Keratinocyte (primary cell): Measurements from ENCODE around the gene RNASE7. TPM values are rescaled to one million over a fixed set of nuclear protein-coding genes. Genes with fewer than 3 reads are reported as not detected.

Source experiments
- DNase-seq: peaks from one replicate; pipeline ENCODE4 v3.0.0-alpha.2; 2011; ENCODE audit warnings: low read depth, missing footprints, low spot score
- FAIRE-seq: peaks from 2 replicates; lab custom pipeline; 2011; peaks lifted over from hg19 to GRCh38; lab: Jason Lieb, UNC
- H2AFZ ChIP-seq: 2 replicates; pipeline ENCODE4 v1.6.0; 2012; ENCODE audit warnings: low read length, control low read depth, inconsistent platforms; ENCODE audit not compliant: control insufficient read depth
- H3K27ac ChIP-seq: 2 replicates; pipeline ENCODE4 v1.5.1; 2011; ENCODE audit warnings: low read length; ENCODE audit not compliant: control insufficient read depth, insufficient read depth
- H3K27me3 ChIP-seq: 3 replicates; pipeline ENCODE4 v1.6.0; 2011; ENCODE audit warnings: low read length; ENCODE audit not compliant: control insufficient read depth, insufficient read depth; ENCODE audit errors: extremely low read depth
- H3K36me3 ChIP-seq, 2 experiments: 2 replicates in 1 of 2; 3 replicates in 1 of 2; pipeline ENCODE4 v1.5.1; 2011; ENCODE audit warnings: low read length in 2 of 2, mild to moderate bottlenecking in 1 of 2; ENCODE audit not compliant: control insufficient read depth in 2 of 2, insufficient read depth in 2 of 2; ENCODE audit errors: extremely low read depth in 1 of 2
- H3K4me1 ChIP-seq: 3 replicates; pipeline ENCODE4 v1.5.1; 2011; ENCODE audit warnings: low read length; ENCODE audit not compliant: control insufficient read depth, insufficient read depth; ENCODE audit errors: extremely low read depth
- H3K4me2 ChIP-seq: 3 replicates; pipeline ENCODE4 v1.6.0; 2011; ENCODE audit warnings: low read depth, low read length; ENCODE audit not compliant: control insufficient read depth, insufficient read depth; ENCODE audit errors: extremely low read depth
- H3K4me3 ChIP-seq, 3 experiments: fragments of 200-600 bp in 1 of 3; sonication (generic) in 1 of 3; 2 replicates in 2 of 3; 3 replicates in 1 of 3; pipeline ENCODE4 v1.5.1; 2011 to 2016; ENCODE audit warnings: low read length in 3 of 3, mild to moderate bottlenecking in 3 of 3, control low read depth in 2 of 3, inconsistent platforms in 1 of 3, low read depth in 1 of 3, mixed read lengths in 1 of 3, mixed run types in 1 of 3, moderate library complexity in 1 of 3; ENCODE audit not compliant: control insufficient read depth in 2 of 3, insufficient read depth in 2 of 3; ENCODE audit errors: extremely low read depth in 1 of 3
- H3K79me2 ChIP-seq: 2 replicates; pipeline ENCODE4 v1.6.0; 2012; ENCODE audit warnings: low read length; ENCODE audit not compliant: control insufficient read depth, insufficient read depth
- H3K9ac ChIP-seq: 3 replicates; pipeline ENCODE4 v1.6.0; 2011; ENCODE audit warnings: low read length; ENCODE audit not compliant: control insufficient read depth, insufficient read depth; ENCODE audit errors: extremely low read depth
- H3K9me1 ChIP-seq: 3 replicates; pipeline ENCODE4 v1.6.0; 2011; ENCODE audit warnings: low read length; ENCODE audit not compliant: control insufficient read depth, insufficient read depth; ENCODE audit errors: extremely low read depth
- H3K9me3 ChIP-seq: 2 replicates; pipeline ENCODE4 v1.5.1; 2012; ENCODE audit warnings: low read depth, low read length; ENCODE audit not compliant: control insufficient read depth
- H4K20me1 ChIP-seq: 3 replicates; pipeline ENCODE4 v1.6.0; 2011; ENCODE audit warnings: low read length; ENCODE audit not compliant: control insufficient read depth, insufficient read depth; ENCODE audit errors: extremely low read depth
- CTCF ChIP-seq, 3 experiments: IDR thresholded peaks in 1 of 3; conservative IDR thresholded peaks in 1 of 3; optimal IDR thresholded peaks in 1 of 3; 2 replicates in 2 of 3; 3 replicates in 1 of 3; pipeline versions ENCODE3 to v1.5.1; 2011; ENCODE audit warnings: low read length in 3 of 3, mild to moderate bottlenecking in 3 of 3, moderate library complexity in 2 of 3, control low read depth in 1 of 3, inconsistent platforms in 1 of 3; ENCODE audit not compliant: insufficient read depth in 2 of 3; ENCODE audit errors: extremely low read depth in 1 of 3
- EZH2 ChIP-seq: IDR thresholded peaks from one replicate; pipeline ENCODE4 v1.6.1; 2012; ENCODE audit warnings: inconsistent platforms, mild to moderate bottlenecking, low read length, moderate library complexity
- dilution Hi-C: fragments of 300-500 bp; cut with MboI; formaldehyde crosslinking; loops from one replicate; pipeline ENCODE4 v1.7.0; 2020; ENCODE audit warnings: low sequenced_read_pairs; ENCODE audit not compliant: extremely low pct_ligation_motif_present
- polyA plus RNA-seq, 5 experiments: library from polyadenylated mRNA; depleted of rRNA in 3 of 5; stranded (reverse) in 3 of 5; stranded (forward) in 1 of 5; unstranded in 1 of 5; fragments of >200 nt; gene quantifications; 1 replicate in 1 of 5; 2 replicates in 3 of 5; 3 replicates in 1 of 5; pipeline versions ENCODE4 v1.2.1 to v1.2.3, GENCODE V29; 2011 to 2012; ENCODE audit warnings: missing spikeins in 2 of 5, low read depth in 1 of 5, low replicate concordance in 1 of 5

RNASE7 gene
- polyA plus RNA-seq, 1 donor (not counting 4 experiments of a cell fraction or from before 2014, with no cell fraction given) = 17.4 TPM

GRCh38 chr14:21026988-21027315 is 15.2 kb upstream of the RNASE7 start:
- H3K27me3 ChIP-seq = peaks cover 20% of the 10 kb centered on the region
- no peak overlapping the region for H2AFZ ChIP-seq
- no peaks in the 10 kb centered on the region for H3K9me3 ChIP-seq
- H3K4me3 ChIP-seq = no peak overlapping the region
- no peak overlapping the region for H3K4me2 ChIP-seq
- H3K4me1 ChIP-seq = peaks cover 6% of the 10 kb centered on the region
- no peaks in the 10 kb centered on the region for H3K36me3 ChIP-seq
- TF ChIP-seq CTCF (optimal IDR thresholded peaks at IDR 0.05 in 1 of 3, IDR thresholded peaks at IDR 0.05 in 1 of 3, conservative IDR thresholded peaks at IDR 0.05 in 1 of 3; ENCODE audit: extremely low read depth in 1 of 3, insufficient read depth in 2 of 3, low read length in 3 of 3) (no peak), EZH2 (no peak)
- no peak overlapping the region for H3K27ac ChIP-seq
- H3K9ac ChIP-seq = no peak overlapping the region
- H3K79me2 ChIP-seq = no peaks in the 10 kb centered on the region
- dilution Hi-C loops = no loop called here
- no peak for FAIRE-seq
- H4K20me1 ChIP-seq = no peaks in the 10 kb centered on the region
- no peaks in the 10 kb centered on the region for H3K9me1 ChIP-seq
- DNase-seq = no peak

DNA sequence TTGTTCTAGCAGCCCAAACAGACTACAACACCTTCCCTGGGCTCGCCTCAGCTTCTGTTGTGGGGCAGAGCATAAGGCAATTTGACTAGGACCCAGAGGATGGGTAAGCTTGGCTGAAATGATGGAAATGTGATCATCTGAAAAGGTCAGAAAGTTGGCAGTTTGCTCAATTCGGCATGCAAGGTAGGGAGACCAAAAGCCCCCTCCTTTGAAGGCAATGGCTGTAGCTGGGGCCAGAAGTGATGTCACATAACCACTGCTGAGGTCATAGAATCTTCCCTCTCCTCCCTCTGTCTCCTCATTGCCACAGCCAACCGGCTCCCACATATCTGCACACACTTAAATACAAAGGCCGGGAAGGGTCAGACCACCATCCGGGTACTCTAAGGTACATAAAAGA is 12.2 kb upstream of the RNASE7 start, which contains the start of gene TPPP2:
Gene TPPP2, plus strand, starts transcription at position 301 of the 400 bp plus-strand sequence. CDS start 365 bp downstream, outside the sequence.
- H3K4me2 ChIP-seq = no peak within 1 kb of the TSS
- H3K27ac ChIP-seq = no peak within 1 kb of the TSS
- no peak for DNase-seq
- no peaks in the 10 kb centered on the region for H3K9me1 ChIP-seq
- H2AFZ ChIP-seq = no peak within 1 kb of the TSS
- no peaks in the 10 kb centered on the region for H3K36me3 ChIP-seq
- FAIRE-seq = no peak
- no peaks in the 10 kb centered on the region for H4K20me1 ChIP-seq
- no peaks in the 10 kb centered on the region for H3K79me2 ChIP-seq
- TF ChIP-seq EZH2 (no peak), CTCF (optimal IDR thresholded peaks at IDR 0.05 in 1 of 3, IDR thresholded peaks at IDR 0.05 in 1 of 3, conservative IDR thresholded peaks at IDR 0.05 in 1 of 3; ENCODE audit: extremely low read depth in 1 of 3, insufficient read depth in 2 of 3, low read length in 3 of 3) (no peak)
- no peak within 1 kb of the TSS for H3K9ac ChIP-seq
- H3K27me3 ChIP-seq = peaks cover 3% of the 10 kb centered on the region
- H3K9me3 ChIP-seq = no peaks in the 10 kb centered on the region
- H3K4me1 ChIP-seq = no peaks in the 10 kb centered on the region
- H3K4me3 ChIP-seq = no peak within 1 kb of the TSS
- dilution Hi-C loops = no loop called here
